Middle frontal gyrus (tissue), 1 donor: ENCODE data around the gene INPP5K.

Source experiments
- DNase-seq: peaks from one replicate; pipeline ENCODE4 v3.0.0-alpha.2; 2015; ENCODE audit warnings: low spot score; ENCODE audit errors: extremely low spot score

The INPP5K gene

DNA sequence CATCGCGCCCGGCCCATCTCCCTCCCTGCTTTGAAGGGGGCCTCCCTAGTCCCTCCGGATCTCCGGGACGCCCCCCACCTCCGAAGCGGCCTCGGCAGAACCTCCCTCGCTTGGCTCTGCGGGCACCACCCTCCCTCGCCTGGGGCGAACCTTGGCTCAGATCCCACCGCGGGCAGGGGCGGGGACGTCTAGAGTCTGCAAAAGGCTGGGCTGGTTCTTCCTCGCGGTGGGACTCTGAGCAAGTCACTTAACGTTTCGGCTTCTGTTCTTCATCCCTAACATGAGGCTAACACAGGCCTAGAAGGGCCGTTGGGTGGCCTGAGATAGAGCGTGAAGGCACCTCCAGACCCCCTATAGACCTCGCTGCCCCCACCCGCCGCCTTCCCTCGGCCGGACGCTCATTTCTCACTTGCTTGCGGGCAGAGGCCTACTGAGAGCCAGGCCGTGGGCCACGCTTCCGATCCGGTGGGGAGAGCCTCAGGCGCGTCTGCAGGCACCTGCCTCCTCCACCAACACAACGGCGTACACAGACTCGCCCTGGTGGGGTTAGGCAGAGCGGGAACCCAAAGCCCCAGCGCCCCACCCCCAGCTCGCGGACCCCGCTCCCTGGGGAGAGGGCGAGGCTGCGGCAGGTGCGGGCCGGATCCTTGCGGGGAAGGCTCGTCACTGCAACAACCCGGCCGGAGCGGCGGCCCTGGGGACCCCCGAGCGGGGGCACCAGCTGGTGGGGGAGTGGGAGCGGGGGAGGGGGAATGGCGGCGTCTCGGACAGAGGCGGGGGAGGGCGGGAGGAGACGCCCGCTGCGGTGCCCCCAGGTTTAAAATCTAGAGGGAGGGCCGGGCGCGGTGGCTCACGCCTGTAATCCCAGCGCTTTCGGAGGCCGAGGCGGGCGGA lies 29.4 kb downstream of the INPP5K start:
- DNase-seq, result no peak

DNA sequence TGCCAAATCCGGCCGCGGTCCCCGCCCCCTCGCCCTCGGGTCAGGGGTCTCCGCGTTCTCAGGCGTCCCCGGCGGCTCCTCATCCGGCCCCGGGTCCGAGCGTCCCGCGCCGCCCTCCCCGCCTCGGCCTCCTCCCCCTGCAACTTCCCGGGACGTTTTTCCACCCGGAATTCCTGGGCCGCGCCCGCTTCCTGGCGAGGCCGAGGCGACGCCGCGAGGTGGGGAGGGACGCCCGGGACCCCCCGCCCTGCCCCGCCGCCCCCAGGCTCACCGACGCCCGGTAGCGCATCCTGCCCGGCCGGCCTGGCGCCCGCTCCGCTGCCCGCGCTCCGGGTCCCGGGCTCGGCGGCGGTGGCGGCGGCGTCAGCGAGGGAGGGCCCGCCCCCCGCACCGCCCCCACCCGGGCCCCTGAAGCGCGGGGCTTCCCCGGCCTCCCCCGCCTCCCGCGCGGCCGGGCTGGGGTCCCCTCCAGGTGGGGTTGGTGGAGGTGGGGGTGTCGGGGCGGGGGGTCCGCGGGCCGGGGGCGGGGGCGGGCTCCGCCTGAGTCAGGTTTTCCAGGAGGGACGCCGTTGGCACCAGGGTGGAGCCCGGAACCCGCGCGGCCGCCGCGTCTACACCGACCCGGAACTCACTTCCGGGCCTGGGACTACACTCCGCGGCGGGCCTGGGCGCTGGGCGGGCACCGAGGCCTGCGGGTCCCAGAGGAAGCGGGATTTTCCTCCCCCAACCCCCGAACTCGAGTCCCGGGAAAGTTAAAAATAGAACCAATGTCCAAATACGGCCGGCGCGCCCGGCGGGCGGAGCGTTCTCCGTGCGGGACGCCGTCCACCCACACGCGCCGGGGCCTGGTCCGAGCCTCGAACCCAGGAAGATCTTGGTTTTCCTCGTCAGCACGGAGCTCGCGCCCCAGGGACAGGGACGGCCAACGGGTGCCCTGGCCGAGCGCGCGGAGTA lies 30.7 kb downstream of the INPP5K start:
- no peak for DNase-seq

DNA sequence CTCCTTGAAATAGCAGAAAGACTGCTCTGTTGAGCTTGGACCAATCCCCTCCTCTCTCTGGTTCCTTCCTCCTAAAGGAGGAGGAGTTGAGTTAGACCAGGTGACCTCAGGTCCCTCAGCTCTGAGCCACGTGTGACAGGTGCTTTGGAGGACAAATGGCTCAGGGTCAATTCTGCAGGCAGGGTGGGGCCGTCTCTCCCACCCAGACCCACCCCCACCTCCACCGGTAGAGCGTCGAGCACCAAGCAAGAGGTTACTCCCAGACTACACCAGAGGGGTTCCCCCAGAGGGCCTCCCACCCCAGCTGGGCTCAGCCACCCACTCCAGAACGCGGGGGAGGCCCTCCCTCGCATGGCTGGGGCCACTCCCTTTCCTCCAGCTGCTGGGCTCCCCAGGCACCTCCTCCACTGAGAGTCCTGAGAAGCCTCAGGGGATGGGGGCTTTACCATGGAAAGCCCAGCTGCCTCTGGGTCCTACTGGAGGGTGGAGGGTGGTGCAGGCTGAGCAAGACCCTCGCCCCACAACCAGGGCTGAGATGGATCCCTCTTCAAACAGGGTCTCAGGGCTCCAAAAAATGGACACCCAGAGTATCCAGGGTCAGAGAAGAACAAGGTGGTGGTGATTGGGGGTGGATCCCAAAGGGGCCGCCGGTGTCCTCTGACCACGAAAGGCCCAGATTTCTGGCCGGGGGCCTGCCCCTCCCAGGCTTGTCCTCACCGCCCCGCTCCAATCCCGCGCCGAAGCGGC lies 31.6 kb downstream of the INPP5K start:
- no peak for DNase-seq

DNA sequence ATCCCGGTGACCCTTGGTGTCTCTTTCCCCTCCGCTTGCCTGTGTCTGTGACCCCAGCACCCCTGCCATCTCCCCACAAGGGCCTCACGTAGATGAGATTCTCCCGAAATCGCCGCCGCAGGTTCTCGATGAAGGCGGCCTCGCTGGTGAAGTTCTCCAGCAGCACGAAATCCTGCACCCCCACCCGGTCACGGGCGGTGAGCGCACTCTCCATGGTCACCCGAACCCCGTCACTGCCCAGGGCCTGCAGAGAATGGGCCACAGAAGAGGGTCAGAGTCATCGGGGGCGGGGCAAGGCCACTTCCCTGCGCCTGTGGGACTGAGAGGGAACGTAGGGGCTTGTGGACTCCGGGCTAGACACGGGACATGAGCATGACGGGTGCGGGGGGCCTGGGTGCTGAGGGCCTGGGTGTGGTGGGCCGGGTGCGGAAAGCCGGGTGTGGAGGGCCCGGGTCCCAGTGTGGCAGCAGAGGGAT lies 32.3 kb downstream of the INPP5K start:
- DNase-seq, result no peak

DNA sequence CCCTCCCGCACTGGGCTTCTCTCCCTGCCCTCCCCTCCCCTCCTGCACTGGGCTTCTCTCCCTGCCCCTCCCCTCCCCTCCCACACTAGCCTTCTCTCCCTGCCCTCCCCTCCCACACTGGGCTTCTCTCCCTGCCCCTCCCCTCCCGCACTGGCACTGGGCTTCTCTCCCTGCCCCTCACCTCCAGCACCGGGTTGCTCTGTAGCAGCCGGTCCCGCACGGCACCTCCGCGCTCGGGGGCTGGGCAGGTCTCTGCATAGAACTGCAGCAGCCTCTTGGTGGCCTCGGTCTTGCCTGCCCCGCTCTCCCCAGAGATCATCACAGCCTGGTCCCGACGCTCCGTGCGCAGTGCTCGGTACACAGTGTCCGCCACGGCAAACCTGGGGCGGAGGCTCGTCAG lies 33.7 kb downstream of the INPP5K start:
- DNase-seq, result no peak

DNA sequence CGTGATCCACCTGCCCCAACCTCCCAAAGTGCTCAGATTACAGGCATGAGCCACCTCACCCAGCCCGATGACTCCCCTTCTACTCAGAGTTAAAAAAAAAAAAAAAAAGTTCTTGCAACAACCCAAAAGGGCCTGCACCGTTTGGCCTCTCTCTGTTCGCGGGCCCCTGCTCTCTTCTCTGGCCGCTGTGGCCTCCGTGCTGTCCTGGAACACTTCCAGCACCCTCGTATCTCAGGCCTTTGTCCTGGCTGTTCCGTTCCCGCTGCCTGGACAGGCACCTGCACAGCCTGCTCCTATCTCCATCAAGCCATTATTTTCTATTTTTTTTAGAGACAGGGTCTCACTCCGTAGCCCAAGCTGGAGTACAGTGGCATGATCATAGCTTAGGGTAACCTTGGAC lies 34.7 kb downstream of the INPP5K start:
- DNase-seq, result no peak

DNA sequence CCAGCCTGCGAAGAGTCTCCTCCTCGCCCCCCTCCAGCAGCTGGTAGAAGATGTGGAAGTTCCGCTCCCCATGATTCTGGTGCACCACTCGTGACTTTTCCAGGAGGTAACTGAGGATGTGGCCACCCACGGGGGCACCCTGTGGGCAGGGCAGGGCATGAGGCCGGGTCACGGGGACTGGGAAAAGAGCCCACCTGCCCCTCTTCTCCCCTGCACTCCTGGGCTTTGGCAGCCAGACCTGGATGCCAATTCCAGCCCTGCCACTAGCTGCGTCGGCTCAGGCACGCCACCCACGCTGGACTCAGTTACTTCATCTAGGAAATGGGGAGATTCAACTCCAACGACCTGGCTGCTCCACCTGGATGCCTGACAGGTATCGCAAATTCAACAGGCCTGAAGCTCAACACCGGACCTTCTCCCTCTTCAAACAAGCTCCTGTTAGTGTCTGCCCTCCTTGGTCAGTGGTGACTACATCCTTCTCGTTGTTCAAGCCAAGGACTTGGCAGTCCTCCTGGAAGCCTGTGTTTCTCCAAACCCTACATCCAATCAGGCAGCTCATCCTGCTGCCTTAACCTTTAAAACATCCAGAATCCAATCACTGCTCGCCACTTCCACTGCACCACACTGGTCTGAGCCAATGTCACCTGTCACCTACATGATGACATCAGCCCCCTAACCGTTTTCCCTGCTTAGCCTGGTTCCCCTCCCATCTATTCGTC lies 35.5 kb downstream of the INPP5K start:
- no peak for DNase-seq

DNA sequence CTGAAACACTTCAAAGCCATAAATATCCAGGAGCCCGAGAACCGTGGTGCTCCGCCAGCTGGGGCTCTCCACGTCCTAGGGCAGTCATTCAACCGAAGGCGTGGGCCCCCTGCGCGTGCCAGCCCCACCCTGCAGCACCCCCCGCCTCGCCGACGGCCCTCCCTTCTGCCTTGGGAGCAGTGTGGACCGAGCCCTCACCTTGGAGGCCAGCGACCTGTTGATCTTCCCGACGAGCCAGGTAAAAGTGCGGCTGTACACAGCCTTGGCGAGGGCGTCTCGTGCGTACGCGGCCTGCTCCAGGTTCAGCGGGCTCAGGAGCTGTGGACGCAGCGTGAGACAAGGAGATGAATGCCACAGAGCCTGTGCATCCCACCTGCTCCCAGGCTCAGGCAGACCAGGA lies 38.0 kb downstream of the INPP5K start:
- DNase-seq, result no peak

DNA sequence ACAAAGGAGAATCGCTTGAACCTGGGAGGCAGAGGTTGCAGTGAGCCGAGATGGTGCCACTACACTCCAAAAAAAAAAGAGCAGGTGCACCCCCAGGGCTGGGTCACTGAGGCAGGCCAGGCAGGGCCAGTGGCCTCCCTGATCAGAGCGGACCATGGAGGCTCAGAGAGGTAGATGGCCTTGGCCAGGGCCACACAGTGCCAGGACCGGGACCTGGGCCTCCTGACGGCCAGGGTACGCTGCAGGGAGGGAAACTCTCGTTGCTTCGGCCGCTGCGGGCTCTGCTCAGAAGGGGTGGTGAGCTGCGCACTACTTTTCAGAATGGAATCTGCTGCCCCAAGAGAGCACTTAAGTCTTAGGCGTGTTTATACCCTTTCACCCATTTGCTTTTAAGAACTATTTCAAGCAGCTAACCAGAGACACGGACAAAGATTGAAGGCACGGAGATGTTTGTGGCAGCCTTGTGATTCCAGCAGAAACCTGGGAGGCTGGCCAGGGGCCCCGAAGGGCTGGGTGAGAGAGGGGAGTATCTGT lies 41.0 kb downstream of the INPP5K start:
- DNase-seq, result no peak

DNA sequence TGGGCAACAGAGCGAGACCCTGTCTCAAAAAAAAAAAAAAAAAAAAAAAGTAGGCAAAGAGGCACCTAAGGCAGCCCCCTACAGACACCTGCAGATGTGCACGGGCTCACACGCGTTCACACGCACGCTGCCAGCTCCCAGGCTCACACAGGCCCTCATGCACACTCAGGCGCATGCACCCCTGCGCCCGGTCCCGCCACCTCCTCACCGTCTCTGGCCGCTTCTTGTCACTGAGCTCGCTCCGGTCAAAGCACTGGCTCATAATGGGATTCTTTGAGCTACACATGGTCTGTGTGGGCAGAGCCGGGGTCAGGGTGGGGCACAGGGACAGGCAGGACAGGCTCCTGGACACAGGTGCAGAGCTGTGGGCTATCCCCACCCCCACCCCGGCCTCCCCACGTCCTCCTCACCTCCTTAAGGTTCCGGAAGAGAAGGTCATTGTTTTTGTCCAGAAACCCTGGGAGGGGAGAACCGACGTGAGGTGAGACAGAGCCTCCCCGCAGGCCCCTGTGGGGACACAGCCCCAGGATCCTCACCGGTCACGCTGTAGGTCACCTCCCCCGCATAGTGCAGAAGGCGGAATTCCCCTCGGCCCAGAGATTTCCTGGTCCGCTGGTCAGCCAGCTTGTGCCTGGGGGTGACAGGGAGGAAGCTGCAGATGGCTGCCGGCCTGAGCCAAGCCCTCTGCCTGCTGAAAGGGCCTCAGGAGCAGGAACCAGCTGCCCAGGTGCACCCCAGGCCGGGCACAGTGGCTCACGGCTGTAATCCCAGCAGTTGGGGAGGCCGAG lies 41.8 kb downstream of the INPP5K start:
- no peak for DNase-seq

DNA sequence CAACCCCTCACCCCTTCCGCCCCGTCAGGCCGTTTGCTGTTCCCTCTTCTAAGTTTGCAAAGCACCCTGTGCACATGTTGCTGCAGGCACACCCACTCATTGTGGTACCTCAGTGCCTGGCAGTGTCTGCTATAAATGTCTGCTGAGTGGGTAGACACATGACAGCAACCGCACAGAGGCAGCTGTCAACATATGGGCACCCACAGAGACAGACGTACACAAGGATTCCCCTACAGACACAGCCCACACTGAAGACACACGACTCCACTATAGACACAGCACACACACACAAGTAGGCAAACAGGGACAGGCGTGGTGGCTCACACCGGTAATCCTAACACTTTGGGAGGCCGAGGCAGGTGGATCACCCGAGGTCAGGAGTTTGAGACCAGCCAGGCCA lies 42.6 kb downstream of the INPP5K start:
- peak; percentile 40 for DNase-seq

DNA sequence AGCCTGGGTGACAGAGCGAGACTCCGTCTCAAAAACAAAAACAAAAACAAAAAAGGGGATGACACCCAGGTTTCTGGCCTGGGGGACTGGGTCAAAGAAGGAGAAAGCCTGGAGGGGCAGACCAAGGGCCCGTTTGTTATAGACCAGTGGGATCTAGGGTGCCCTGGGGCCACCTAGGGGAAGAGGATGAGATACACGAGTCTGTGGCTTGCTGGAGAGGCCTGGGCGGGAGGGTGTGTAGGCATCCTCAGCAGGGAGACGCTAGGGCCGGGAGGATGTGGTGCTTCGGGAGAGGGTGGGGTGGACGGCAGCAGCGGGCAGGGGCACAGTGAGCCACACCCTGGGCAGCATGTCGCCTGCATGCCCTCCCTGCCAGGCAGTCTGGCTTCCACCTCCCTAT lies 43.2 kb downstream of the INPP5K start:
- no peak for DNase-seq

DNA sequence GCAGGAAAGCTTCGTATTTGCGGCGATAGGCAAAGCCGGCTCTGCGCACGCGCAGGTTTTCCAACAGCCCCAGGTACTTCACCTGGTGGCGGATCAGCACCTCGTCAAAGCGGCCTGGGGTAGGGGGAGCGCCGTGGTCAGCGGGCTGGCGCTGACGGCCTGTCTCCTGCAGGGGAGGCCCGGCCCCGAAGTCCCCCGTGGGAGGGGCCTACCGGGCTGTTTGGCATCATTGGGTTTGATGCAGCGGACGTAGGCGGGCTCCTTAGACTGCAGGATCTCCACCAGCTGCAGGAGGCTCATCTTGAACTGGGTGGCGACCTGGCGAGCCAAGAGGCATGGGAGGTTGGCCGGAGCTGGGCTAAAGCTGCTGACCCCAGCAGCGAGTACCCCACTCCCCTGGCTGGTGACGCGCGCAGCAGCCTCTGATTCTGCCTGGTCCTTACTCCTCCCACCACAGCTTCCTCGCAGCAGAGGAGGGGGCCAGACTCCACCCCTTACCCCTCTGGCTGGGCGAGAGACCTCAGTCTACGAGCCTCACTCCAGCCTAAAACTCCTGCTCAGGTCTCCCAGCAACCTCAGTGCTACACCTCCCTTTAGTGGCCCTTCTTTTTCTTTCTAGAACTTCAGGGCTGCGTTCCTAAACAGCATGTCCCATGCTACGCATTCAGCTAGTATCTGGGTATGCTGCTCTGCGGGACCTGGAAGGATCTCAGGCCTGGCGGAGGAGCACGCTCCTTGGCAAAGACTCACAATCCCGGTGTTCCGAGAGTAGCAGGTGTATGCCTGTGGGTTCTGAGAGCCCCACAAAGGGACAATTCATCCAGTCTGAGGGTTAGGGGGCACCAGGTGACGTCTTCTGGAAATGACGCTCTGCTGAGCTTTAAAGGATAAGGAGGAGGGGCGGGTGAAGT lies 44.2 kb downstream of the INPP5K start:
- DNase-seq, result no peak

DNA sequence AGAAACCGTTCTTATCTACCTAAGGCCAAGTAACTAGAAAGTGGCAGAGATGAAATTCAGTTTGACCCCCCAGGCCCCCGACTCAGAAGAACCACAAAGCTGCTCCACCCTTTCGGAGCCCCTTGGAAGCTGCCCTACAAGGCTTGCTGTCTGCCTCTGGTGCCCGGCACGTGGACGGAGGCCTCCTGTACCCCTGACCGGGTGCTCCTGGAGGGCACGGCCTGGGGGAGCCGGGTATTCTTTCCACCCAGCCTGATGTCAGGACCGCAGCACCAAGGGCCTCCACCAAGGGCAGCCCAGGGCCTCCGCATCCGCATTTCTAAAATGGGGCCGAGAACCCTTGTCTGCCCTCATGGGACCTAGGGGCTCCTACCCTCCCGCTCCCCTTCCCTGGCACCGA lies 44.9 kb downstream of the INPP5K start:
- DNase-seq, result no peak

DNA sequence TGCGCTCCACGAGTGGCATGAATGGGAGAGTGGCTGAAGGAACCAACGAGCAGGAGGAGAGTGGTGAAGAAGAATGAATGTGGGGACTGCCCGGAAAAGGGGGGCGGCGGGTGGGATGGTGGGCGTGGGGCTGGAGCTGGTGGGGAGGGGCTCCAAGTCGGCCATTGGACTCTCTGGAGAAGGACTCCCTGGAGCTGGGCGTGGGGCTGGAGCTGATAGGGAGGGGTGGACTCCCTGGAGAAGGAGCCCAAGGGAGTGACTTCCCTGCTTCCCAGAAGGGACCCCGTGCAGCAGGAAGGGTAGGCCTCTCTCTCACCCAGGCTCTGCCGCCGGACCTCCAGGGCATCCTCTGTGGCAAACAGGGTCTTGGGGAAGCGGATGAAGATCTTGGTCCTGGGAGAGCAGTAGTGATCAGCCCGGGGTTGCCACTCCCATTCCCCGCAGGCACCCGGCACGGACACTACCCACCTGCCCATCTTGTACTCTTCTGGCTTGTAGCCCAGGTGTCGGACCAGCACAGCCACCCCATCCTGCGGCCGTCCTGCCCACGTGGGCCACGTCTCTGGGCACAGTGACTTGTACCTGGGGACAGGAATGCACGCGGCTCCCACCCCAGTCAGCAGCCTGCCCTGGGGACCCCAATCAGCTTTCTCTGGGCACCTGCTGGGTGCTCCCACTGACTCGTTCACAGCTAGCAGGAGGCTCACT lies 45.5 kb downstream of the INPP5K start:
- no peak for DNase-seq

DNA sequence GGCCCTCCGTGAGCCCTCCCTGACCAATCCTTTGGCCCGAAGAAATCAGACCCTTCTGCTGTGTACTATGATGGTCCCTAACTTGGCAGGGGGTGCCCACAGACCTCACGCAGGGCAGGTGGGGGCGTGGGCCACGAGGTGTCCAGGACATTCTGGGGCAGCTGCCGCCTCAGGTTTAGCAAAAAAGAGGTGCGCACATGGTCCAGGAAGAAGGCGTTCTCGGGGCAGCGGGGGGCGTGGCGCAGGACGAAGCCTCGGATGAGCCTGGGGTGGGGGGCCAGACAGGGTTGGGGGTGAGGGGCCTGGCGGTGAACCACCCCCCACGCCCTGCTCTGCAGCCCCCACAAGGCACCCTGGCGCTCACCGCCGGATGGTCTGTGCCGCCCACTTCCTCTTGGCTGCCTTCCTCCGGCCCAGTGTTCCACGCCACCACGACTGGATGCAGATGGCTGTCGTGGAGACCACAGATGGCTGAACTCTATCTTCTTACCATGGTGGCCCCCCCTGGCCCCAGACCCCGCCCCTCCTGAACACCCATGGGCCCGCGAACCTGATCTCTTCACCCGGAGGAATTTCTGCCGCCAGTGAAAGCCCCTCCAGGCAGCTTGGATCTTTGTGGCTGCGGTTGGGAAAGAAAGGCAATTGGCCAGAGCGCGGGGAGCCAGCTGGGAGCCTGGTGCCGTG lies 46.2 kb downstream of the INPP5K start:
- DNase-seq, result no peak

DNA sequence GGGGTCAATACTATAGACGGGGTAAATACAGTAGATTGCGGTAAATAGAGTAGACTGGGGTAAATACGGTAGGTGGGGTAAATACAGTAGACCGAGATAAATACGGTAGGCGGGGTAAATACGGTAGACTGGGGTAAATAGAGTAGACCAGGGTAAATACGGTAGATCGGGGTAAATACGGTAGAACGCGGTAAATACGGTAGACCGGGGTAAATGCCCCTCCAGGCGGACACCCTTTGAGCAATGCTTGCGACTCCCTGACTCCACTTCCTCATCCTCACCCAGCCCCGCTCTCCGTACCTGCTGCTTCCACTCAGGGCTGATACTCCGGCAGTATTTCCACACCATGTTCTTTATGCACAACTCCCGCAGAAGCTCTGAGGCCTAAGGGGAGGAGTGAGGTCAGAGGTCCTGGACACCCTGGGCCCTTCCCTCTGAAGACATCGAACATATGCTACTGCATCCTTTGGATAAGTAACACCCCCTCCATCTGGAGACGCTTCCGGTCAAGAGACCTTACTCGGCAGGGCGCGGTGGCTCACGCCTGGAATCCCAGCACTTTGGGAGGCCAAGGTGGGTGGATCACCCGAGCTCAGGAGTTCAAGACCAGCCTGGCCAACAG lies 47.1 kb downstream of the INPP5K start:
- DNase-seq, result no peak
